Neural cell (in vitro differentiated cells): ENCODE data around the gene INHBC. TPM values are rescaled to one million over a fixed set of nuclear protein-coding genes. Genes with fewer than 3 reads are reported as not detected.

Experiments used
- H2AFZ ChIP-seq: fragments of 200-600, 300-800 bp; sonication (generic), shearing (Covaris generic); 2 replicates; pipeline ENCODE4 v1.6.0; 2014; ENCODE audit warnings: low read depth, mild to moderate bottlenecking, antibody characterized with exemption, low read length, moderate library complexity
- H3F3A ChIP-seq: fragments of 200-600 bp; shearing (Covaris generic); 2 replicates; pipeline ENCODE4 v1.6.1; 2016; ENCODE audit warnings: mild to moderate bottlenecking, moderate library complexity, mixed read lengths, antibody characterized with exemption, low read length; ENCODE audit not compliant: insufficient read depth, poor library complexity, severe bottlenecking
- H3K27ac ChIP-seq: fragments of 200-600, 300-800 bp; sonication (generic), shearing (Covaris generic); 2 replicates; pipeline ENCODE4 v1.5.1; 2014; ENCODE audit warnings: mild to moderate bottlenecking, low read length, moderate library complexity
- H3K27me3 ChIP-seq: fragments of 300-800, 200-600 bp; sonication (generic), shearing (Covaris generic); 2 replicates; pipeline ENCODE4 v1.6.0; 2014; ENCODE audit warnings: mild to moderate bottlenecking, low read depth, low read length, moderate library complexity; ENCODE audit not compliant: insufficient read depth
- H3K36me3 ChIP-seq: fragments of 300-800, 200-600 bp; sonication (generic), shearing (Covaris generic); 2 replicates; pipeline ENCODE4 v1.5.1; 2014; ENCODE audit warnings: mild to moderate bottlenecking, antibody characterized with exemption, low read length, moderate library complexity; ENCODE audit not compliant: insufficient read depth
- H3K4me2 ChIP-seq: fragments of 300-800, 200-600 bp; sonication (generic), shearing (Covaris generic); 2 replicates; pipeline ENCODE4 v1.6.0; 2014; ENCODE audit warnings: mild to moderate bottlenecking, low read length
- H3K4me3 ChIP-seq: fragments of 300-800, 200-600 bp; sonication (generic), shearing (Covaris generic); 2 replicates; pipeline ENCODE4 v1.5.1; 2014; ENCODE audit warnings: mild to moderate bottlenecking, low read length, moderate library complexity
- H3K79me2 ChIP-seq: fragments of 200-600 bp; shearing (Covaris generic); replicated peaks from 2 replicates; pipeline ENCODE4 v1.6.0; 2014; ENCODE audit warnings: mild to moderate bottlenecking, low read length, moderate library complexity; ENCODE audit not compliant: insufficient read depth
- H3K9ac ChIP-seq: fragments of 300-800, 200-600 bp; sonication (generic), shearing (Covaris generic); 2 replicates; pipeline ENCODE4 v1.6.1; 2016; ENCODE audit warnings: mild to moderate bottlenecking, low read length, mixed read lengths
- H3K9me2 ChIP-seq: fragments of 200-600 bp; shearing (Covaris generic); 2 replicates; pipeline ENCODE4 v1.6.1; 2016; ENCODE audit warnings: mild to moderate bottlenecking, low read length, mixed read lengths; ENCODE audit not compliant: insufficient read depth
- H3K9me3 ChIP-seq: fragments of 200-600, 300-800 bp; sonication (generic), shearing (Covaris generic); 2 replicates; pipeline ENCODE4 v1.6.1; 2016; ENCODE audit warnings: mild to moderate bottlenecking, mixed run types, low read length, moderate library complexity, mixed read lengths
- H4K20me1 ChIP-seq: fragments of 200-600 bp; shearing (Covaris generic); 2 replicates; pipeline ENCODE4 v1.6.1; 2016; ENCODE audit warnings: mild to moderate bottlenecking, mixed run types; ENCODE audit not compliant: insufficient read depth
- EP300 ChIP-seq: fragments of 450-650 bp; conservative IDR thresholded peaks from 2 replicates; pipeline ENCODE4 v1.6.1; 2014; ENCODE audit warnings: antibody characterized with exemption, mild to moderate bottlenecking, moderate library complexity; ENCODE audit not compliant: poor library complexity, severe bottlenecking
- EZH2 ChIP-seq: fragments of 200-600, 300-800 bp; shearing (Covaris generic), sonication (generic); IDR thresholded peaks from 2 replicates; pipeline ENCODE4 v1.6.1; 2014; ENCODE audit warnings: antibody characterized with exemption, low read length, borderline replicate concordance, mild to moderate bottlenecking; ENCODE audit not compliant: insufficient read depth, poor library complexity, severe bottlenecking
- MXI1 ChIP-seq: fragments of 450-650 bp; conservative IDR thresholded peaks from 2 replicates; pipeline ENCODE4 v1.6.1; 2014; ENCODE audit warnings: antibody characterized with exemption, mild to moderate bottlenecking; ENCODE audit not compliant: poor library complexity, severe bottlenecking
- POLR2AphosphoS5 ChIP-seq: IDR thresholded peaks from 2 replicates; pipeline ENCODE4 v1.6.1; 2012
- RAD21 ChIP-seq: fragments of 450-650 bp; conservative IDR thresholded peaks from 2 replicates; pipeline ENCODE4 v1.6.1; 2014; ENCODE audit warnings: antibody characterized with exemption, mild to moderate bottlenecking, moderate library complexity
- SMC3 ChIP-seq: fragments of 450-650 bp; conservative IDR thresholded peaks from 2 replicates; pipeline ENCODE4 v1.6.1; 2014; ENCODE audit warnings: antibody characterized with exemption, mild to moderate bottlenecking, moderate library complexity; ENCODE audit not compliant: poor library complexity
- TAF1 ChIP-seq: IDR thresholded peaks from 2 replicates; pipeline ENCODE4 v1.6.1; 2012; ENCODE audit warnings: low read depth
- polyA plus RNA-seq: library from polyadenylated mRNA; depleted of rRNA; stranded (reverse); fragments of >200 nt; gene quantifications from 2 replicates; pipeline ENCODE4 v1.2.3, GENCODE V29; 2014
- TF ChIP-seq, protein P1 (sequence below): fragments of 450-650 bp; IDR thresholded peaks from 2 replicates; pipeline ENCODE4 v1.5.1; 2014; ENCODE audit warnings: antibody characterized with exemption, mild to moderate bottlenecking, moderate library complexity; ENCODE audit not compliant: poor library complexity, severe bottlenecking
- TF ChIP-seq, protein P2 (sequence below): IDR thresholded peaks from 2 replicates; pipeline ENCODE4 v1.6.1; 2012; ENCODE audit warnings: borderline replicate concordance

The INHBC gene
- polyA plus RNA-seq, 1 donor from 2014 or later, result not detected

- TF ChIP-seq EZH2, result no peak
- TF ChIP-seq EP300, result no peak
- TF ChIP-seq, protein P1, sequence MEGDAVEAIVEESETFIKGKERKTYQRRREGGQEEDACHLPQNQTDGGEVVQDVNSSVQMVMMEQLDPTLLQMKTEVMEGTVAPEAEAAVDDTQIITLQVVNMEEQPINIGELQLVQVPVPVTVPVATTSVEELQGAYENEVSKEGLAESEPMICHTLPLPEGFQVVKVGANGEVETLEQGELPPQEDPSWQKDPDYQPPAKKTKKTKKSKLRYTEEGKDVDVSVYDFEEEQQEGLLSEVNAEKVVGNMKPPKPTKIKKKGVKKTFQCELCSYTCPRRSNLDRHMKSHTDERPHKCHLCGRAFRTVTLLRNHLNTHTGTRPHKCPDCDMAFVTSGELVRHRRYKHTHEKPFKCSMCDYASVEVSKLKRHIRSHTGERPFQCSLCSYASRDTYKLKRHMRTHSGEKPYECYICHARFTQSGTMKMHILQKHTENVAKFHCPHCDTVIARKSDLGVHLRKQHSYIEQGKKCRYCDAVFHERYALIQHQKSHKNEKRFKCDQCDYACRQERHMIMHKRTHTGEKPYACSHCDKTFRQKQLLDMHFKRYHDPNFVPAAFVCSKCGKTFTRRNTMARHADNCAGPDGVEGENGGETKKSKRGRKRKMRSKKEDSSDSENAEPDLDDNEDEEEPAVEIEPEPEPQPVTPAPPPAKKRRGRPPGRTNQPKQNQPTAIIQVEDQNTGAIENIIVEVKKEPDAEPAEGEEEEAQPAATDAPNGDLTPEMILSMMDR, result no peak
- TF ChIP-seq RAD21, result no peak
- Histone ChIP-seq H3K9me3 (no peaks in the 10 kb centered on the region), H3K4me2 (no peak overlapping the region), H3K9me2 (no peaks in the 10 kb centered on the region), H3F3A (no peaks in the 10 kb centered on the region), H3K9ac (no peak overlapping the region), H3K79me2 (no peaks in the 10 kb centered on the region), H2AFZ (no peak overlapping the region), H3K27ac (no peak overlapping the region), H3K27me3 (no peaks in the 10 kb centered on the region), H3K4me3 (no peak overlapping the region), H4K20me1 (no peaks in the 10 kb centered on the region), H3K36me3 (no peaks in the 10 kb centered on the region)
Measured at GRCh38 chr12:57386187-57386720, 48.3 kb upstream of the INHBC start.

GRCh38 chr12:57388425-57388824 is 46.2 kb upstream of the INHBC start:
- no peaks in the 10 kb centered on the region for H3K9me2 ChIP-seq
- H3K9ac ChIP-seq, result no peak overlapping the region
- H3K79me2 ChIP-seq, result no peaks in the 10 kb centered on the region
- no peaks in the 10 kb centered on the region for H3K36me3 ChIP-seq
- H2AFZ ChIP-seq, result no peak overlapping the region
- H3K27ac ChIP-seq, result no peak overlapping the region
- H3K9me3 ChIP-seq, result no peaks in the 10 kb centered on the region
- no peaks in the 10 kb centered on the region for H3K27me3 ChIP-seq
- no peak overlapping the region for H3K4me3 ChIP-seq
- no peaks in the 10 kb centered on the region for H4K20me1 ChIP-seq
- no peak for TF ChIP-seq EP300
- TF ChIP-seq EZH2, result no peak
- no peak for TF ChIP-seq TAF1
- no peak for TF ChIP-seq MXI1
- TF ChIP-seq, protein P2, sequence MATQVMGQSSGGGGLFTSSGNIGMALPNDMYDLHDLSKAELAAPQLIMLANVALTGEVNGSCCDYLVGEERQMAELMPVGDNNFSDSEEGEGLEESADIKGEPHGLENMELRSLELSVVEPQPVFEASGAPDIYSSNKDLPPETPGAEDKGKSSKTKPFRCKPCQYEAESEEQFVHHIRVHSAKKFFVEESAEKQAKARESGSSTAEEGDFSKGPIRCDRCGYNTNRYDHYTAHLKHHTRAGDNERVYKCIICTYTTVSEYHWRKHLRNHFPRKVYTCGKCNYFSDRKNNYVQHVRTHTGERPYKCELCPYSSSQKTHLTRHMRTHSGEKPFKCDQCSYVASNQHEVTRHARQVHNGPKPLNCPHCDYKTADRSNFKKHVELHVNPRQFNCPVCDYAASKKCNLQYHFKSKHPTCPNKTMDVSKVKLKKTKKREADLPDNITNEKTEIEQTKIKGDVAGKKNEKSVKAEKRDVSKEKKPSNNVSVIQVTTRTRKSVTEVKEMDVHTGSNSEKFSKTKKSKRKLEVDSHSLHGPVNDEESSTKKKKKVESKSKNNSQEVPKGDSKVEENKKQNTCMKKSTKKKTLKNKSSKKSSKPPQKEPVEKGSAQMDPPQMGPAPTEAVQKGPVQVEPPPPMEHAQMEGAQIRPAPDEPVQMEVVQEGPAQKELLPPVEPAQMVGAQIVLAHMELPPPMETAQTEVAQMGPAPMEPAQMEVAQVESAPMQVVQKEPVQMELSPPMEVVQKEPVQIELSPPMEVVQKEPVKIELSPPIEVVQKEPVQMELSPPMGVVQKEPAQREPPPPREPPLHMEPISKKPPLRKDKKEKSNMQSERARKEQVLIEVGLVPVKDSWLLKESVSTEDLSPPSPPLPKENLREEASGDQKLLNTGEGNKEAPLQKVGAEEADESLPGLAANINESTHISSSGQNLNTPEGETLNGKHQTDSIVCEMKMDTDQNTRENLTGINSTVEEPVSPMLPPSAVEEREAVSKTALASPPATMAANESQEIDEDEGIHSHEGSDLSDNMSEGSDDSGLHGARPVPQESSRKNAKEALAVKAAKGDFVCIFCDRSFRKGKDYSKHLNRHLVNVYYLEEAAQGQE, result no peak
- no peak for TF ChIP-seq POLR2AphosphoS5
- TF ChIP-seq, protein P1, result no peak
- TF ChIP-seq RAD21, result no peak
- TF ChIP-seq SMC3, result no peak
- no peaks in the 10 kb centered on the region for H3F3A ChIP-seq
- H3K4me2 ChIP-seq, result no peak overlapping the region
